Measurements from ENCODE around the gene ATG16L1. TPM values are rescaled to one million over a fixed set of nuclear protein-coding genes. Genes with fewer than 3 reads are reported as not detected.

ATG16L1 gene
- total RNA-seq, result 10 to 100 TPM; 16.7 to 44.1 (median 33.6) TPM

DNA sequence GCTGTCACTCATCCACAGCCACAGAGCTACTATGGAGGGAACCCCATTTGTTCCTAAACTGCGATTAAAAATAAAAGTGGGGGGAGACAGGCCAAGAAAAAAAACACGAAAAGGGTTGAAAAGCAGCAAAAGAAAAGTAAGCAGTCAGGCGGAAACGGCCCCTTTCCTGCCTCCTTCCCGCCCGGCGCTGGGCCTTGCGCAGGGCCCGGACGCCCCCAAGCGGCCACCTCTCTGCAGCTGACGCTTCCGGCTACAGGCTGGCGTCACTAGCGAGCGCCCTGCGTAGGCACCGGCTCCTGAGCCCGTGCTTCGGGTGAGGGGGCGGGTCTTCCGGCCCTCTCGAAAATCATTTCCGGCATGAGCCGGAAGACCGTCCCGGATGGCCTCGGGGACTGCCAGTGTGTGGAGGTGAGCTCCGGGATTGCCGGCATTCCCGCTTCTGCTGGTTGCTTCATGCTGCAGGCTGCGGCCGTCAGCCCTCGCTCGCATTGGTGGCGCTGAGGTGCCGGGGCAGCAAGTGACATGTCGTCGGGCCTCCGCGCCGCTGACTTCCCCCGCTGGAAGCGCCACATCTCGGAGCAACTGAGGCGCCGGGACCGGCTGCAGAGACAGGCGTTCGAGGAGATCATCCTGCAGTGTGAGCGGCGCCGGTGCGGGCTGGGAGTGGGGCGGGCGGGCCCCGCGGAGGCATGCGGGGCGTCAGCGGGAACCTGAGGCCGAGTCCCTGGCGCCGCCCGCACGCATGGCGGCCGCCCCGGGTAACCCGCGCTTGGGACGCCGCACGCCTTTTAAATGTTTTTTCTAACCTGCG, at the start of gene ATG16L1:
Gene ATG16L1 (plus strand): TSS at position 368 of the 811 bp plus-strand sequence. CDS start 155 bp downstream, at position 523.
- Histone ChIP-seq H3K36me3 (peaks cover 0 to 18% (median 0%) of the 10 kb centered on the region in 3 donors), H3K4me3 (peak within 1 kb of the TSS; percentile 68 to 87 (median 76)), H3K9me3 (no peaks in the 10 kb centered on the region), H3K4me1 (peaks cover 0 to 38% (median 13%) of the 10 kb centered on the region in 4 donors), H3K27ac (peak within 1 kb of the TSS; percentile 51 to 87 (median 82)), H3K27me3 (no peaks in the 10 kb centered on the region)
- TF ChIP-seq EP300 (IDR thresholded peaks at IDR 0.05) (peak; percentile 94 to 99), POLR2A (IDR thresholded peaks at IDR 0.05) (peak in 1 of 2 donors; percentile 72)
- TF ChIP-seq, protein P1, sequence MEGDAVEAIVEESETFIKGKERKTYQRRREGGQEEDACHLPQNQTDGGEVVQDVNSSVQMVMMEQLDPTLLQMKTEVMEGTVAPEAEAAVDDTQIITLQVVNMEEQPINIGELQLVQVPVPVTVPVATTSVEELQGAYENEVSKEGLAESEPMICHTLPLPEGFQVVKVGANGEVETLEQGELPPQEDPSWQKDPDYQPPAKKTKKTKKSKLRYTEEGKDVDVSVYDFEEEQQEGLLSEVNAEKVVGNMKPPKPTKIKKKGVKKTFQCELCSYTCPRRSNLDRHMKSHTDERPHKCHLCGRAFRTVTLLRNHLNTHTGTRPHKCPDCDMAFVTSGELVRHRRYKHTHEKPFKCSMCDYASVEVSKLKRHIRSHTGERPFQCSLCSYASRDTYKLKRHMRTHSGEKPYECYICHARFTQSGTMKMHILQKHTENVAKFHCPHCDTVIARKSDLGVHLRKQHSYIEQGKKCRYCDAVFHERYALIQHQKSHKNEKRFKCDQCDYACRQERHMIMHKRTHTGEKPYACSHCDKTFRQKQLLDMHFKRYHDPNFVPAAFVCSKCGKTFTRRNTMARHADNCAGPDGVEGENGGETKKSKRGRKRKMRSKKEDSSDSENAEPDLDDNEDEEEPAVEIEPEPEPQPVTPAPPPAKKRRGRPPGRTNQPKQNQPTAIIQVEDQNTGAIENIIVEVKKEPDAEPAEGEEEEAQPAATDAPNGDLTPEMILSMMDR (IDR thresholded peaks at IDR 0.05), result peak; percentile 95 to 98 (median 97)
- WGBS, 2 donors, result 1% methylated on average over 37 to 44 of the region's 75 CpGs
- peak; percentile 86 to 89 for DNase-seq (ENCODE audit: low spot score in 2 of 2)

DNA sequence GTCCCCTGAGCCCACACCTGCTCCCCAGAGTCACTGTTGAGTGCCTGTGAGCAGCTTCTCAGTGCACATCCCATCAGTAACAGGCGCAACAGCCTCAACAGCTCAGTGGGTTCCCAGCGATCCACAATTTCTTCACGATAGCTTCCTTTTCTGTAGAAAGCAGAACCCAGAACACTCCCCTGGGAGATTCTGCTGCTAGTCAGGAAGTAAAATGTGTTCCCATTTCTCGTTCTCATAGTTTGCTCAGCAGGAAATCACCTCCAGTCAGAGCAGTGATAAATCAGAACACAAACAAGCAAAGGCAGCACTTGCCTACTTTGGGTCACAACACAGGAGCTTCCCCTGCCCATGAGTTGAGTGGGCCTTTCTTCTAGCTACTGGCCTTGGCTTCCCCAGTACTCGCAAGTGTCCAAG, 48.9 kb upstream of the ATG16L1 start:
- Histone ChIP-seq H3K36me3 (peaks cover 0 to 27% (median 0%) of the 10 kb centered on the region in 3 donors), H3K4me1 (no peaks in the 10 kb centered on the region), H3K27ac (no peak overlapping the region), H3K9me3 (peaks cover 0 to 23% (median 0%) of the 10 kb centered on the region in 4 donors), H3K4me3 (no peak overlapping the region), H3K27me3 (no peaks in the 10 kb centered on the region)
- 69 to 78% methylated on average over 5 of the region's 5 CpGs for WGBS, 2 donors
- no peak for DNase-seq (ENCODE audit: low spot score in 2 of 2)
- TF ChIP-seq, protein P1 (IDR thresholded peaks at IDR 0.05), result no peak
- TF ChIP-seq EP300 (IDR thresholded peaks at IDR 0.05) (no peak), POLR2A (IDR thresholded peaks at IDR 0.05) (no peak)

DNA sequence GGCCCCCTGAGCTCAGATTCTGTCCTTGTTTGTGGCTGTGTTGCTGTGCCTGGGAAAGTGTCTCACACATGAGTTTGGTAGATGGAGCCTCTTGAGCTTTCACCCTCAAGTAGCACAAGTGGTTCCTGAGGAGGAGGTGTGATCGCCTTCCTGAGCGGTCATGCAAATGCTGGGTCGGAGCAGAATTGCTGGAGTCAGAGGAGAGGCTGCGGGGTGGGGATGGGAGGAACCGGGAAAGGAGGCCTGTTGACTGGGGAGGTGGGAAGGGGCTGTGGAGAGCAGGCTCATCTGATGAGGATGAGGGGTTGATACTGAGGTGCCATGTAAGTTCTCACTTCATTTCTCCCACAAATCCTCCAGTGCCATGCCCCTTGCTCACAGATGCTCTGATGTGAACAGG, 48.4 kb upstream of the ATG16L1 start:
- H3K9me3 ChIP-seq, result peaks cover 0 to 23% (median 0%) of the 10 kb centered on the region in 4 donors
- no peak overlapping the region for H3K27ac ChIP-seq
- 92 to 99% methylated on average over 5 of the region's 5 CpGs for WGBS, 2 donors
- no peaks in the 10 kb centered on the region for H3K27me3 ChIP-seq
- H3K4me3 ChIP-seq, result no peak overlapping the region
- H3K4me1 ChIP-seq, result peaks cover 0 to 4% (median 0%) of the 10 kb centered on the region in 4 donors
- DNase-seq (ENCODE audit: low spot score in 2 of 2), result no peak
- peaks cover 0 to 27% (median 0%) of the 10 kb centered on the region in 3 donors for H3K36me3 ChIP-seq
- TF ChIP-seq POLR2A (IDR thresholded peaks at IDR 0.05) (no peak), EP300 (IDR thresholded peaks at IDR 0.05) (no peak)
- TF ChIP-seq, protein P1 (IDR thresholded peaks at IDR 0.05), result no peak

DNA sequence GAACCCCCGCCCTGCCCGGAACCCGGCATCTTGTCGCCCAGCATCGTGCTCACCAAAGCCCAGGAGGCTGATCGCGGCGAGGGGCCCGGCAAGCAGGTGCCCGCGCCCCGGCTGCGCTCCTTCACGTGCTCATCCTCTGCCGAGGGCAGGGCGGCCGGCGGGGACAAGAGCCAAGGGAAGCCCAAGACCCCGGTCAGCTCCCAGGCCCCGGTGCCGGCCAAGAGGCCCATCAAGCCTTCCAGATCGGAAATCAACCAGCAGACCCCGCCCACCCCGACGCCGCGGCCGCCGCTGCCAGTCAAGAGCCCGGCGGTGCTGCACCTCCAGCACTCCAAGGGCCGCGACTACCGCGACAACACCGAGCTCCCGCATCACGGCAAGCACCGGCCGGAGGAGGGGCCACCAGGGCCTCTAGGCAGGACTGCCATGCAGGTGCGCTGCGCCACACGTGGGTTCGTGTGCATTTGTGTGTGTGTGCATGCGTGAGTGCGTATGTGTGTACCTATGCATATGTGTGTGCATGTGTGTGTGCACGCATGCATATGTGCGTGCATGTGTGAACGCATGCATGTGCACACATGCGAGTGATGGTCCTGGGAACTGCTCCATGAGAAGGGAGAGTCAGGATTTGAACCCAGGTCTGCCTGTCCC, 47.1 kb upstream of the ATG16L1 start:
- no peak overlapping the region for H3K27ac ChIP-seq
- H3K36me3 ChIP-seq, result peaks cover 0 to 27% (median 0%) of the 10 kb centered on the region in 3 donors
- peaks cover 0 to 23% (median 0%) of the 10 kb centered on the region in 4 donors for H3K9me3 ChIP-seq
- DNase-seq (ENCODE audit: low spot score in 2 of 2), result no peak
- H3K27me3 ChIP-seq, result no peaks in the 10 kb centered on the region
- TF ChIP-seq, protein P1 (IDR thresholded peaks at IDR 0.05), result no peak
- no peak for TF ChIP-seq POLR2A (IDR thresholded peaks at IDR 0.05)
- H3K4me1 ChIP-seq, result peaks cover 0 to 16% (median 0%) of the 10 kb centered on the region in 4 donors
- WGBS, 2 donors, result 91% methylated on average over 17 to 44 of the region's 50 CpGs
- no peak overlapping the region for H3K4me3 ChIP-seq
